C4-2B (cell line): ENCODE data around the gene PPP1R14D.

Experiments used
- ZFX ChIP-seq: fragments of 450-650 bp; IDR thresholded peaks from 2 replicates; pipeline ENCODE4 v1.6.1; 2017
- TF ChIP-seq, protein P1 (sequence below): fragments of 450-650 bp; conservative IDR thresholded peaks from 2 replicates; pipeline ENCODE4 v1.5.1; 2017; ENCODE audit warnings: mild to moderate bottlenecking

DNA sequence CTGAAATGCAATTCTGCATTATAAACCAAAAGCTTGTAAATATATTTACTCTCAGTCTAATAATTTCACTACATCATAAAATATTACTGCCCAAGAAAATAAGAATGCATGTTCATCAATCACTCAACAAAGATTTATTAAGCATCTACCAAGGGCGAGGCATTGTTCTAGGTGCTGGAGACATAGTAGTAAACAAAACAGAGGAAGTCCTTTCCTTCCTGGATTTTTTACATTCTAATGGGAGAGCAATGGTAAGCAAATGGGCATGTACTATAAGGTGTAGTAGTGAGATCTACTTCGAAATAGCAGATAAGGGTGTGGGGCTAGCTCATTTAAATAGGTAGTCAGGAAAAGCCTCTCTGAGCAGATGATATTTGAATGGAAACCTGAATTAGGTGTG, 32.5 kb downstream of the PPP1R14D start:
- TF ChIP-seq, protein P1, sequence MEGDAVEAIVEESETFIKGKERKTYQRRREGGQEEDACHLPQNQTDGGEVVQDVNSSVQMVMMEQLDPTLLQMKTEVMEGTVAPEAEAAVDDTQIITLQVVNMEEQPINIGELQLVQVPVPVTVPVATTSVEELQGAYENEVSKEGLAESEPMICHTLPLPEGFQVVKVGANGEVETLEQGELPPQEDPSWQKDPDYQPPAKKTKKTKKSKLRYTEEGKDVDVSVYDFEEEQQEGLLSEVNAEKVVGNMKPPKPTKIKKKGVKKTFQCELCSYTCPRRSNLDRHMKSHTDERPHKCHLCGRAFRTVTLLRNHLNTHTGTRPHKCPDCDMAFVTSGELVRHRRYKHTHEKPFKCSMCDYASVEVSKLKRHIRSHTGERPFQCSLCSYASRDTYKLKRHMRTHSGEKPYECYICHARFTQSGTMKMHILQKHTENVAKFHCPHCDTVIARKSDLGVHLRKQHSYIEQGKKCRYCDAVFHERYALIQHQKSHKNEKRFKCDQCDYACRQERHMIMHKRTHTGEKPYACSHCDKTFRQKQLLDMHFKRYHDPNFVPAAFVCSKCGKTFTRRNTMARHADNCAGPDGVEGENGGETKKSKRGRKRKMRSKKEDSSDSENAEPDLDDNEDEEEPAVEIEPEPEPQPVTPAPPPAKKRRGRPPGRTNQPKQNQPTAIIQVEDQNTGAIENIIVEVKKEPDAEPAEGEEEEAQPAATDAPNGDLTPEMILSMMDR: no peak
- TF ChIP-seq ZFX: no peak
